Tibial nerve (tissue), 3 donors: ENCODE data around the gene MTCL1.

Source experiments
- POLR2A ChIP-seq, 2 donors: fragments of 450-650 bp; IDR thresholded peaks; one replicate each; pipeline ENCODE4 v1.6.1; 2017; ENCODE audit warnings: antibody characterized with exemption in 2 of 2, mild to moderate bottlenecking in 2 of 2, moderate library complexity in 2 of 2
- TF ChIP-seq, protein P1 (sequence below), 5 experiments: fragments of 200-600 bp in 3 of 5; fragments of 450-650 bp in 2 of 5; sonication (generic) in 3 of 5; IDR thresholded peaks; one replicate each; pipeline ENCODE4 v1.5.1; 2016 to 2019; ENCODE audit warnings: antibody characterized with exemption in 5 of 5, mild to moderate bottlenecking in 3 of 5, moderate library complexity in 2 of 5

DNA sequence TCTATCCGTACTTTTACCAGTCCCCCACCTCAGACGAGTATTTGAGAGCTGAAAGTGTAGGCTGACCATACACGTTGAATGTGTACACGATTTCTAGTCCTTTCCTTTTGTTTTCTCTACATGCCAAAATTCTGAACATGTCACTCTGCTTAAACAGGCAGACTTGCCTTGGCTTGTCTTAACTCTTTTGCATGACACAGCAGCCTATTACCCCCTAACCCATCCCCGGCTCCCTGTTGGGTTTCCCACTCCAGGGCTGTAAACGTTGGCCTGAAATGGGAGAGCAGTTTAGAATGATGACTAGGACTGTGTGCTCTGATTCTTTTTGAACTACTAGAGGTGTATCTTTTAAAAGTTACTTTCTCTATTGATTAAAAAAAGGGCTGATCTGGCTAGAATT, 19.1 kb downstream of the MTCL1 start:
- TF ChIP-seq POLR2A (IDR thresholded peaks at IDR 0.05): no peak
- TF ChIP-seq, protein P1, sequence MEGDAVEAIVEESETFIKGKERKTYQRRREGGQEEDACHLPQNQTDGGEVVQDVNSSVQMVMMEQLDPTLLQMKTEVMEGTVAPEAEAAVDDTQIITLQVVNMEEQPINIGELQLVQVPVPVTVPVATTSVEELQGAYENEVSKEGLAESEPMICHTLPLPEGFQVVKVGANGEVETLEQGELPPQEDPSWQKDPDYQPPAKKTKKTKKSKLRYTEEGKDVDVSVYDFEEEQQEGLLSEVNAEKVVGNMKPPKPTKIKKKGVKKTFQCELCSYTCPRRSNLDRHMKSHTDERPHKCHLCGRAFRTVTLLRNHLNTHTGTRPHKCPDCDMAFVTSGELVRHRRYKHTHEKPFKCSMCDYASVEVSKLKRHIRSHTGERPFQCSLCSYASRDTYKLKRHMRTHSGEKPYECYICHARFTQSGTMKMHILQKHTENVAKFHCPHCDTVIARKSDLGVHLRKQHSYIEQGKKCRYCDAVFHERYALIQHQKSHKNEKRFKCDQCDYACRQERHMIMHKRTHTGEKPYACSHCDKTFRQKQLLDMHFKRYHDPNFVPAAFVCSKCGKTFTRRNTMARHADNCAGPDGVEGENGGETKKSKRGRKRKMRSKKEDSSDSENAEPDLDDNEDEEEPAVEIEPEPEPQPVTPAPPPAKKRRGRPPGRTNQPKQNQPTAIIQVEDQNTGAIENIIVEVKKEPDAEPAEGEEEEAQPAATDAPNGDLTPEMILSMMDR (IDR thresholded peaks at IDR 0.05): no peak
